ENCODE measurements around the gene SNCG. TPM values are rescaled to one million over a fixed set of nuclear protein-coding genes. Genes with fewer than 3 reads are reported as not detected.
"Not testable (repeated sequence)": the region's sequence is repeated elsewhere in the genome, so short reads cannot be mapped to it uniquely, and the experiment has no call there.

Gene SNCG
- total RNA-seq, 1 donor from 2014 or later: 23.5 TPM

- ATAC-seq (ENCODE audit: poor library complexity) (no peak), DNase-seq (no peak)
- intact Hi-C loops (cut with DNase I): no loop called here
Measured at GRCh38 chr10:86943316-86944030, 14.9 kb upstream of the SNCG start.

GRCh38 chr10:86944031-86944419 lies 14.4 kb upstream of the SNCG start:
- DNase-seq (no peak), ATAC-seq (ENCODE audit: poor library complexity) (no peak)
- intact Hi-C loops (cut with DNase I): no loop called here

DNA sequence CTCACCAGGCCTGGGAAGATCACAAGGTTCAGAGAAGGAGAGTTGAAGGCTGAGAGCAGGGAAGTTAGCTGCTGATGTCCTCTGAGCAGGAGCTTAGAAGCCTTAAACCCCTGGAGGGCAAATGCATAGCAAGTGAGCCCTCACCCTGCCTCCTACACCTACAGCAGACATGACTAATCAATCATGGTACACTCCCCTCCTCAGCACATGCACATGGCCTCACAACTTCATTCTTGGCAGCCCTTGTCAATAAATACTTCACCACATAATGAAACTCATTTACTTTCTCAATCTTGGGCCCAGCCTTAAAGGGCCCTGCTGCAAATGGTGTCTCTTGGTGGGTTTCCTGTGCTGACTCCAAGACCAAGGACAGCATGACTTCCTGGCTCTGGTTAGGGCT lies 13.9 kb upstream of the SNCG start:
- intact Hi-C loops (cut with DNase I): no loop called here
- no peak for DNase-seq
- ATAC-seq (ENCODE audit: poor library complexity): no peak

DNA sequence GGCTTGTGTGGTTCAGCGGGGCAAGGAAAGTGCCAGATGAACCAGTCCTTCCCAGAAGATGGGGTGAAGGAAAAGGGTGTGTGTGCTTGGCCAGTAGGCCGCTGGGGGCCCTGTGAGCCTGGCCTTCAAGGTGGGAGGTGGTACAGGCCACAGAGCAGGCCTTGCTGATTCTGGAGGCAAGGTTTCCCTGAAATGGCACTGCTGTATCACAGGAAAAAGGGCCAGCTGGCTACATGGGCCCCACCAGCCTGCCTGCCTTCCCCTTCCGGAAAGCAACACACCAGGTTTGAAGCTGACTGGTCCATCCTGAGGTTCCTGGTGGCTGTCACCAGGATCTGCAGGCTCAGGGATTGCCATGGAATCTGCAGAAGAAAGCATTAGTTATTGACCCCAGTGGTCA lies 13.5 kb upstream of the SNCG start:
- DNase-seq (no peak), ATAC-seq (ENCODE audit: poor library complexity) (no peak)
- intact Hi-C loops (cut with DNase I): no loop called here

DNA sequence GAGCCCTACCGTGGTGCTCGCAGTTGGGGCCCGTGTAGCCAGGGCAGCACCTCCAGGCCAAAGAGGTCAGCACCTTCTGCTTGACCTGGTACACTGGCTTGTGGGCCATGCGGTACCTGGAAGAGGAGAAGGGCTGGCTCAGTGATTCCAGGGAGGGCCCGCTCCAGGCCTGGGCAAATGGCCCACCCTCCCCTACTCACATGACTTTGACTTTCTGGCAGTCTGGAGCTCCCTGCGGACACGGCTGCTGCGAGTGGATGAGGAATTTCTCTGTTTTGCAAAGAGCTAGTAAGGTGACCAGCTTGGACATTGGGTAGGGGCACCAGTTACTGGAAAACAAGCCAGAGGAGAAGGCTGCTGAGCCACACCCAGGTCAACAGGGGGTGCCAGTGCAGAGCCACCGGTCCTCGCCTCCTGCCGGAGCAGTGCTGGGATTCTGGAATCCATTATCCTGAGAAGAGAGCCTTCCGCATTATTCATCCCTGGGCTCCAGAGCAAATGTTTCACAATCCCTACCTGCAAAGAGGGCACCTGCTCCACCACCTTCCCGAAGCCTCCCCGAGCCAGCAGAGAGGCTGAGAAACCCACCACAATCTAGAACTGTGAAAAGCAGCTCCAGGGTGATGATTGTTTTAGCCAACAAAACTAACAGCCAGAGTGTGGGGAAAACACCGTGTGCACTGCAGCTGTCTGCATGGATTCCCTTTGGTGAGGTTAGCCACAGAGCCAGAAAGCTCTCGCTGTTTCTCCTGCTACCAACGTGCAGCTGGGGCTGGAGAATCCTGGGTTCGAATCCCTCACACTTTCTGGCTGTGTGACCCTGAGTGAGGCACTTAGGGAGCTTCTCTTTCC lies 12.8 kb upstream of the SNCG start:
- intact Hi-C loops (cut with DNase I): no loop called here
- peak; percentile 62 for DNase-seq
- peak; percentile 48 for ATAC-seq (ENCODE audit: poor library complexity)

DNA sequence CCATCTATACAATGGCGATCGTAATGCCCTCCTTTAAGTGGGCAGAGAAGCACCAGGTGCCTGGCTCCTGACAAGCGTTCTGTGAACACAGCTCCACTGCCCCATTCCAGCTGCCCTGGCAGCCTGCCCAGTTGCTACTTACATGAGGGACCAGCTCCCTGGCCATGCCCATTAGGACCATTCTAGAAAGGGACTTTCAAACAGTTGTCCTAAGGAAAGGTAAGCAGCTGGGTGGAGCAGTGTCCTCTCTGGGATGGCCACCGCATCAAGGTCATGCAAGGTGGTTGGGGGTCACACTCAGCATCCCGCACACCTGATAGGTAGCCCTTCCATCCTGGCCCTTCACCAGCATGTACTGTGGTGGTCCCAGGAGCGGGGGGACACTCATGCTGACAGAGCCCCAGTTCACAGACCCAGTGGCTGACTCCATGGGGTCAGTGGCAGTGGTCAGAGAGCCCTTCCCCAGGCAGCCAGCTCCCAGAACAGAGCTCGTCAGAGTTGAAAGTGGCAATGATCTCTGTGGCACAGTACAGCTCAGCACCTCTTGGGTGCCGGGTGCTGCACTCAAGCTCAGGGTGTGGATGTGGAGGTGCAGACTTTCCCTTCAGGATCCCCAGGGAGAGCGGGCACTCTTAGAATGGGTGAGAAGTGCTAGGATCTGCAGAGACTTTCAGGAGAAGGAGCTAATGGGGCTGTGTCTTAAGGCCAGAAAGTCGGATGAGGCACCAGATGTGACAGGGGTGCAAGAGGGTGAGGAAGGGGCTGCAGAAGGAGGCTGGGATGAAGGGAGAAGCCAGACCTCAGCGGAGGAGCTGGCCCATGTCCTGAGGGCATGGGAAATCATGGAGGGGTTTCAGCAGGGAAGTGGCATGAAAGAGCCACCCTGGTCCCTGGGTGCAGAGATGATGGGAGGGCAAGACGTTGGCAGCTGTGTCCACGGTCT lies 11.9 kb upstream of the SNCG start:
- DNase-seq (peak; percentile 83), ATAC-seq (ENCODE audit: poor library complexity) (peak; percentile 39)
- intact Hi-C loops (cut with DNase I): no loop called here

DNA sequence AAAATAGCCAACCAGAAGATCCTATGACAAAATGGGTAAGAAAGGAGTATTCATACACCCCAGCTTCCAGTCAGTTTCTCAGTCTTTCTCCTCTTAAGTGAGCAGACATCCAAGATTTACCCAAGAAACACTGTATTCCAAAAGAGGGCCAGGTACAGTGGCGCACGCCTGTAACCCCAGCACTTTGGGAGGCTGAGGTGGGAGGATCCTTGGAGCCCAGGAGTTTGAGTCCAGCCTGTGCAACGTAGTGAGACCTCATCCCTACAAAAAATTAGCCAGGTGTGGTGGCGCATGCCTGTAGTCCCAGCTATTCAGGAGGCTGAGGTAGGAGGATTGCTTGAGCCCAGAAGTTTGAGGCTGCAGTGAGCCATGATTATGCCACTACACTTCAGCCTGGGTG lies 10.6 kb upstream of the SNCG start:
- DNase-seq; ATAC-seq (ENCODE audit: poor library complexity); intact Hi-C loops (cut with DNase I): not testable (repeated sequence)

GRCh38 chr10:86950349-86950748 lies 8.1 kb upstream of the SNCG start:
- intact Hi-C loops (cut with DNase I): no loop called here
- DNase-seq (no peak), ATAC-seq (ENCODE audit: poor library complexity) (no peak)

GRCh38 chr10:86951184-86951761 lies 7.1 kb upstream of the SNCG start:
- DNase-seq (no peak), ATAC-seq (ENCODE audit: poor library complexity) (no peak)
- intact Hi-C loops (cut with DNase I): no loop called here

- DNase-seq (no peak), ATAC-seq (ENCODE audit: poor library complexity) (no peak)
- intact Hi-C loops (cut with DNase I): no loop called here
Measured at GRCh38 chr10:86952106-86952505, 6.3 kb upstream of the SNCG start.

GRCh38 chr10:86952697-86953096 lies 5.7 kb upstream of the SNCG start:
- ATAC-seq (ENCODE audit: poor library complexity); intact Hi-C loops (cut with DNase I); DNase-seq: not testable (repeated sequence)

- ATAC-seq (ENCODE audit: poor library complexity) (peak; percentile 75), DNase-seq (peak; percentile 79)
- intact Hi-C loops (cut with DNase I): no loop called here
Measured at GRCh38 chr10:86953747-86954680, 4.4 kb upstream of the SNCG start.

- intact Hi-C loops (cut with DNase I): no loop called here
- DNase-seq: peak; percentile 34
- ATAC-seq (ENCODE audit: poor library complexity): no peak
Measured at GRCh38 chr10:86954681-86955500, 3.5 kb upstream of the SNCG start.

GRCh38 chr10:86955501-86956194 lies 2.8 kb upstream of the SNCG start:
- intact Hi-C loops (cut with DNase I): no loop called here
- DNase-seq (peak; percentile 51), ATAC-seq (ENCODE audit: poor library complexity) (no peak)

- ATAC-seq (ENCODE audit: poor library complexity): no peak
- intact Hi-C loops (cut with DNase I): no loop called here
- peak; percentile 37 for DNase-seq
Measured at GRCh38 chr10:86956195-86956847, 2.1 kb upstream of the SNCG start.

Measured in Right ventricle myocardium superior (tissue), 1 donor.